ACHN (cell line): Measurements from ENCODE around the gene RGS14.

Source experiments
- DNase-seq: peaks from one replicate; pipeline ENCODE4 v3.0.0-alpha.2; 2015
- in situ Hi-C: cut with HindIII; loops from 2 replicates; pipeline ENCODE4 v1.10.0; 2017; ENCODE audit warnings: low sequenced_read_pairs, low pct_ligation_motif_present, low pct_unique_long_range_greater_than_20kb

Gene RGS14

GRCh38 chr5:177357459-177358351 lies at the start of gene RGS14:
Gene RGS14, plus strand, starts transcription at chr5:177357924. Its CDS starts 101 bp downstream, at chr5:177358025.
- no peak for DNase-seq
- in situ Hi-C loops = no loop called here

GRCh38 chr5:177308740-177309139 lies 49.0 kb upstream of the RGS14 start:
- in situ Hi-C loops = no loop called here
- DNase-seq = no peak

- peak; percentile 66 for DNase-seq
- in situ Hi-C loops = no loop called here
Observed at GRCh38 chr5:177309351-177310191, 48.2 kb upstream of the RGS14 start.

GRCh38 chr5:177310332-177310731 lies 47.4 kb upstream of the RGS14 start:
- in situ Hi-C loops = no loop called here
- no peak for DNase-seq

- DNase-seq = no peak
- in situ Hi-C loops = no loop called here
Observed at GRCh38 chr5:177310757-177311391, 46.9 kb upstream of the RGS14 start.

DNA sequence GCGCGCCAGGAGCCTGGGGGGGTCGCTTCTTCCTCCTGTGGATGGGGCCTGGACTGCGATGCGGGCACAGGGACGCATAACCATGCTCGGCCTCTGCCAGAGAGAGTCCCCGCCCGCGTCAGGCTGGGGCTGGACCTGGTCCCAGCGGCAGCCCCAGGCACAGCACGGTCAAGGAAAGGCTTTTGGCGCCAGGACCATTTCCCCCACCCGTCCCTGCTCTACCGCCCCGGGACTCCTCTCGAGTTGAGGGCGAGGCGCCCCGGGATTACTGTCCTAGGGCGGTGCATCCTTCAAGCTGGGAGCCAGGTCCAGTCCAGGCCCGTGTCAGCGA lies 46.4 kb upstream of the RGS14 start:
- DNase-seq = peak; percentile 12
- in situ Hi-C loops = no loop called here

- peak; percentile 96 for DNase-seq
- in situ Hi-C loops = no loop called here
Observed at GRCh38 chr5:177311723-177312648, 45.7 kb upstream of the RGS14 start, which contains the start of gene MXD3. Gene MXD3, minus strand, starts transcription at chr5:177311898. Its CDS starts 68 bp downstream, at chr5:177311830.

- DNase-seq = peak; percentile 49
- in situ Hi-C loops = no loop called here
Observed at GRCh38 chr5:177312649-177313181, 45.0 kb upstream of the RGS14 start.

DNA sequence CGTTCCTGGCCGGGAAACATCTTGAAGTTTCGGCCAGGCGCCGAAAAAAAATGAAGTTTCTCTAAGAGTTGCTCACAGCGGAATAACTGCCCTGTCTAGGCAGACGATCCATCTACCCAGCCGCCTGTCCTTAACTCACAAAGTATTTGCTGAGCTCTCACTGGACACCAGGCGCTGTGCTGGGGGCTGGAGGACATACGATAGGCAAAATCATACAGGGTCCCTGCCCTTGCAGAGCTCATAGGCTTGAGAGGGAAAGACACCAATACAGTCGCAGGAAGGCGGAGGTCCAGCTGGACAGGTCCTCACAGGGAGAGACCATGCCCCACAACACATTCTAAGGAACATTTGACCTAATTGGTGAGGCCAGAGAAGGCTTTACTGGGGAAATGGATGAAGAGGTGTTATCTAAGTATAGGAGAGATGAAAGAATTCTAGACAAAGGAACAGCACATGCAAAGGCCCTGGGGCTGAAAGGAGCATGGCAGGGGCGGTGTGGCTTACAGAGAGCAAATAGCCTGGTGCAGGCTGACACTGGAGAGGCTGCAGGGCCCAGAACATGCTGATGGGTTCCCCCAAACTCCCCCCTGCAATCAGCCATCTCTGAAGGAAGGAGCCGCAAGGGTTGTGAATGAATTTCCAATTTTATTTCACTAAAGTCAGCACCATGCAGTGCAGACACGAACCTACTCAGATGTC lies 44.0 kb upstream of the RGS14 start:
- in situ Hi-C loops = no loop called here
- DNase-seq = no peak

DNA sequence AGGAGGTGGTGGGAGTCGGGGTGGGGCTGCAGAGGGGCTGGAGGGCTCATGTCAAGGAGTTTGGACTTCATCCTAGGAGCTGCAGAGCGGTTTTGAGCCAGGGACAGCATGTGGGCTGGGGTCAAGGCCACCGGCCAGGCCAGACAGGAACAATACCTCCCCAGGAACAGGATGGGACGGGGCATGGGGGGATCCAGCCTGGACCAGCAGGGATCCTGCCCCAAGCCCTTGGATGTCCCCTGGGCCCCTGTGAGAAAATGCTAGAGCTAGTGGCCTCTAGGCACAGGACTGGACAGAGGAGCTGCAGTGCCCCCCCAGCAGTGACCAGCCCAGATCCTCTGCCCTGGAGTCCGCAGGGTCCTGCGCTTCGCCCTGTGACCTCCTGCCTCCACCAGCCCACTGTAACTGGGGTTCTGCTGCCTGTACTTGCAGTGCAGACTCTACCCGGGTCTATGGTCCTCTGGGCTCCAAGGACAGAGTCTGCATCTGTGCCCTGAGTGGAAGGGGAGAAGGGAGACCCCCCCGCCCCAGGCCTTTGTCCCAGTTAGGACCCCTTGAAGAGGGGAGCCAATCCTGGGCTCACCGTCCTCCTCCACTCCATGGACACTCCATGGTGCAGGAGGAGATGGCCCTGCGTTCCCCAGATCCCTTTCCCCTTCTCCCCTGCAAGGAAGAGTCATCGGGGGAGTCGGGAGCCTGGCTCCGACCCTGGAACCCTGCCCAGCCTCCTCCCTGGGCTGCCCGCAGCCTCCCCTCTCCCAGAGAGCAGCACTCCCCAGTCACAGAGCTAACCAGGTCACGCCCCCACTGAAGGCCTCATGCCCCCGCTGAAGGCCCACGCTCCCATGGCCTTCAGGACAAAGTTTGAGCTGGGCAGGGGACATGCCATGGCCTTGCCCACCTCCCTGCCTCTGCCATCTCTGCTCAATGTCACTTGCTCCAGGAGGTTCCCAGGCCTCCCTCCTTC lies 43.1 kb upstream of the RGS14 start:
- in situ Hi-C loops = no loop called here
- no peak for DNase-seq

- no peak for DNase-seq
- in situ Hi-C loops = no loop called here
Observed at GRCh38 chr5:177315411-177315810, 42.3 kb upstream of the RGS14 start.

GRCh38 chr5:177316005-177316404 lies 41.7 kb upstream of the RGS14 start:
- DNase-seq = no peak
- in situ Hi-C loops = no loop called here

- peak; percentile 70 for DNase-seq
- in situ Hi-C loops = no loop called here
Observed at GRCh38 chr5:177317959-177318377, 39.8 kb upstream of the RGS14 start.

GRCh38 chr5:177319913-177320588 lies 37.7 kb upstream of the RGS14 start:
- in situ Hi-C loops = no loop called here
- no peak for DNase-seq

- DNase-seq = no peak
- in situ Hi-C loops = no loop called here
Observed at GRCh38 chr5:177320879-177321278, 36.8 kb upstream of the RGS14 start.

- in situ Hi-C loops = no loop called here
- DNase-seq = peak; percentile 40
Observed at GRCh38 chr5:177325868-177326381, 31.8 kb upstream of the RGS14 start.
